Activated CD8-positive, alpha-beta memory T cell treated with anti-CD3 and anti-CD28 coated beads for 48 hours (primary cell): Measurements from ENCODE around the gene MED31.
"Not testable (repeated sequence)": the region's sequence is repeated elsewhere in the genome, so short reads cannot be mapped to it uniquely, and the experiment has no call there.

Source experiments
- DNase-seq, 3 experiments: peaks; one replicate each; pipeline ENCODE4 v3.0.0-alpha.2; 2020; ENCODE audit warnings: low read depth in 2 of 3, low spot score in 2 of 3

MED31 gene

GRCh38 chr17:6651354-6651918, at the start of gene MED31, which contains the start of gene C17orf100:
TSS of gene MED31 (minus strand) at chr17:6651605. CDS start at chr17:6651528, 77 bp downstream.
TSS of gene C17orf100 (plus strand) at chr17:6651762. CDS start at chr17:6651914, 152 bp downstream.
- DNase-seq: peak; percentile 81 to 91 (median 86)

GRCh38 chr17:6700948-6701307, 49.5 kb upstream of the MED31 start:
- no peak for DNase-seq

GRCh38 chr17:6699997-6700947, 48.9 kb upstream of the MED31 start:
- DNase-seq: no peak

DNA sequence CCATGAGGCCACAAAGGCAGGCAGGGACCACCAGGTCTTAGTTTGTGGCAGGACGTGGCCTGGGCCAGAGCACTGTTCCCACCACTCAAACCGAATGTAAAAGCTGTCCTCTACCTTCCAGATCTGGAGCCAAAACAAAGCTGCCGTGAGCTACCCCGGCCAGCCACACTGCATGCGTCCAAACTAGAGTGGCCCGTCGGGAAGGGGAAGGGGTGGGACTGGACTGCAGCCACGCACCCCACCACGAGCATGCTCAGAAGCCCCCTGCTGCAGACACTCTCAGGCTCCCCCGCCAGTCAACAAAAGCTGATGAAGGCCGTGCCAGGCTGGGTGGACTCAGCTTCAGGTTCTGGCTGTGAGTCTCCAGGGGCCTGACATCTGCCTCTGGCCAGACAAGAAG, 46.6 kb upstream of the MED31 start:
- DNase-seq: no peak

GRCh38 chr17:6696906-6697305, 45.5 kb upstream of the MED31 start:
- no peak for DNase-seq

GRCh38 chr17:6695565-6695964, 44.2 kb upstream of the MED31 start:
- DNase-seq: no peak

DNA sequence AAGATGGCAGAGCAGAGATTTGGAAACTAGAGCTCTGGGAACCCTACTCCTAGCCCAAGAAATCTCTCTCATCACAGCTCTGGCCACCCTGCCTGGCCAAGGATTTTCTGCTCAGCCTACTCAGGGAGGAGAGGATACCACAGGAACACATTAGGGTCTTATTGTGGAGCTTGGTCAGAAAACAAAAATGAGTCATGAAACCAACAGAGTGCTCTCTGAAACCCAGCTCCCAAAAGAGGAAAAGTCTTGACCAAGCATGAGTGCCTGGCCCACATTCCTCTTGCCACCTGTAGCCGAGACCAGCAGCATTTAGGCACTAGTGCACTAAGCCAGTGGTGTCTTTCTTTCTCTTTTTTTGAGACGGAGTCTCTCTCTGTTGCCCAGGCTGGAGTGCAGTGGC, 43.6 kb upstream of the MED31 start:
- DNase-seq: no peak

DNA sequence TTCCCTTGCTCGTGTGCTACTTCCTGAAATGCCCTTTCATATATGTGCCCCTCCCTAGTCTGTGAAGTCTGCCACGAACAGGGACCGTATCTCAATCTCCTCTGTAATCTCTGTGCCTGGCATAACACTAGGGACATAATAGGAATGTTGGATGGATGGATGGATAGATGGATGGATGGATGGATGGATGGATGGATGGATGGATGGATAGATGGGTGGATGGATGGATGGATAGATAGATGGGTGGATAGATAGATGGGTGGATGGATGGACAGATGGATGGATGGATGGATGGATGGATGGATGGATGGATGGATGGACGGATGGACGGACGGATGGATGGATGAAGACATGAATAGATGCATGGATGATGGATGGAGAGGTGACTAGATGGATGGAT, 40.6 kb upstream of the MED31 start:
- not testable (repeated sequence) for DNase-seq

DNA sequence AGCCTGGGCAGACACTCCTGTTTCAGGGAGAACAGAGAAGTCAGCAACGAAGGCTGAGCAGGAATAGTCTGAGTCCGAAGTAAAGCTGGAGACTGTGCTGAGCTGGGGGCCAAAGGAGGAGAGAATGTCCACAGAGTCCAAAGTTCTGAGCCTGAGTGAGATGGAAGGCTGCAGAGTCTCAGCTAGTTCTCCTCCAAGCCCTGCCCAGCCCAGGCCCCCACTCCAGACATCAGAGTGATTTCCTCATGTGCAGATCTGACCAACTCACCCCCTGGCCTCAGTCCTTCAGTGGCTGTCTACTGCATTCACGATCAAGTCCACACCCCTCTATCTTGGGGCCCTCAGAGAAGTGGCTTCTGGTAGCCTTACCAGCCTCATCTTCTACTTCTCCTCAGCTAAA, 40.1 kb upstream of the MED31 start:
- DNase-seq: no peak

GRCh38 chr17:6690641-6691040, 39.2 kb upstream of the MED31 start:
- no peak for DNase-seq

DNA sequence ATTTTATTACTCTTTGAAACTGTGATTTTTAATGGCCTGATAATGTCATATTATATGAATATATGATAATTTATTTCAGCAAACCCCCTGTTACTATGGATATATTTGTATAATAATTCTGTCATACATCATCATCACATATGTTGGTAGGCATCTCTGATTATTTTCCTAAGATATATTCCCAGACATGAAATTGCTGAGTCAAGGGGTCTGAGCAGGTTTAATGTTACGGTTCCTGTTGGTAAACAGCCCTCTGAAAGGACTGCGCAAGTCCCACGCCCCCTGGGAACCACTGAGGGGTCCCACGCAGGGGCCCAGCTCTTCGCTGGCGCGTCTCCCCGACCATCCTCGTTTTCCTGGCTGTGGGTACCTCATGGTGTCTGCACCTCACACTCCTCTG, 37.5 kb upstream of the MED31 start:
- no peak for DNase-seq

DNA sequence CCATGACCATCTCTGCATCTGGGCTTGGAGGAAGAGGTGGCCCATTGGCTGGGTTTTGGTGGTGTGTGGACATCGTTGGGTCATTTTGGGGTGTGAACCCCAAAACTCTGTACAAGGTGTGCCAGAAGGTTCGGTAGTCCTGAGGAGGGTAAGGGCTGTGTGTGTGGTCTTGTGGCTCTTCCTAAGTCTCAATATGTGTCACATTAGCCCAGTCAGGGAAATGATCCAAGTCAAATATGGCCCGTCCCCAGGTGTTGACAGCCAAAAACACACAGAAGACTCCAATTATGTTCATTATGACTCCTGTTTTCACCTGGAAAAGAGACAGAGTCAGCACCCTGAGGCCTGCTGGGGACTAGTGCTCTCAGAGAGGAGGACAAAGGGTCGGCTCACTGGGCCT, 34.6 kb upstream of the MED31 start:
- no peak for DNase-seq

DNA sequence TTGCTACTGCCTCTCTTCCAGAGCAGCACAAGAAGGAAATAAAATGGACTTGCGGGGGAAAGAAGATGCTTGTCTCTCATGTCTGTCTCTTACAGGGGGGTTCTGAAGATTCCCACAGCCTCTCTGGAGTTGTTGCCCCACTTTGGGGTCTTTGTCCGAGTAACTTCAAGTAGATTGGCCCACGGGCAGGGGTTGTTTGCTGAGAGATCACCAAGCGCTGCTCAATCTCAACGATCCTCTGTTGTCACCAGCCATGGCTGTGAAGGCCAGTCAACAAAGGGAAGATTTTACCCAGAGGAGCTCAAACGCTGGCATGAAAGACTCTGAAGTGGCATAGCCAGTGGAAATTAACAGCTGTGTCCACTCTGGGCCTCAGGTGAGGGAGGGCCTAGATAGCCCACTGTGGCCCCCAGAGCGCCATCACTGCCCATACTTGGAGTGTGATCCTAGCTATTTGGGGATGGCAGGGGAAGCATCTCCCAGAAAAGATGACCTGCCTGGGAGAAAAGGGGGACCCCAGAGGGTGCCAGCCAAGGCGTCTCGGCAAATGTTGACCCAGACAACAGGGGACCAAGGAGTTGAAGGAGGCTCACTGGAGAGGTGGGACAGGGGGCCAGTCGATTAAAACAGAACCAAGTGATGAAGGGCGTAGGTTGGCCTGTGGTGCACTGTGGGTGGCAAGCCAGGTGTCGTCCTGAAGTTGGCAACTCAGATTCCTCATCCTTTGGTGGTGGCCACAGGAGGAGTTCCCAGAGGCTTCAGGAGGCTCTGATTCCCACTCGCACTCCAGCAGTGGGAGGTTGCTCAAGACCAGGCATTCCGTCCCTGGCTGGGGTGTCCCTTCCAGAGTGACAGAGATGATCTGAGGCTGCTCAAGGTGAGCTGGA, 33.7 kb upstream of the MED31 start:
- DNase-seq: no peak

- no peak for DNase-seq
Measured at GRCh38 chr17:6684460-6684783, 33.0 kb upstream of the MED31 start.

GRCh38 chr17:6683730-6684459, 32.5 kb upstream of the MED31 start:
- no peak for DNase-seq

DNA sequence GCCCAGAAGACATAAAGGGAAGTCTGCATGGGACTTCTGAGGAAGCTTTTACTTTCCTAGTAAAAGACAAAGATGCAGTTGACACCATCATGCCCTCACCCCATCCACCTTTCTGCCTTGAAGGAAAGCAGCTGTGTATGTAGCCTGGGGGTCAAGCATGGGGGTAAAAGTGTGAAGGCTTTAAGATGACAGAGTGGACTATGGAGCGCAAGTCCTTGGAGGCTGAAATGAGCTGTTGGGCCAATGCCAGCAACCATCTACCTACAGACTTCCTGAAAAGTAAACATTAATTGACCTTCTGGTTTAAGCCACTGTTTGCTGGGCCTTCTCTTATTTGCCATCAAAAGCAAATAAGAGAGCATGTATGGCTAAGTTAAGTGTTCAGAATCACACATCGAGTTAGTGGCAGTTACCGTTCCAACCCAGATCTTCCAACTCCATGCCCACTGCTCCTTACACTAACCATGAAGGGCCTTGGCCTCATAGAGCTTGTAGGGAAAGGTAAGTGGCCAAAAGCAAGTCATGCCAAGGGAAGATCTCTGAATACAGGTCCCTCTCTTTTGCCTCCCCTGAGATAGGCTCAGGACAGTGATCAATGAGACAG, 31.8 kb upstream of the MED31 start:
- no peak for DNase-seq

DNA sequence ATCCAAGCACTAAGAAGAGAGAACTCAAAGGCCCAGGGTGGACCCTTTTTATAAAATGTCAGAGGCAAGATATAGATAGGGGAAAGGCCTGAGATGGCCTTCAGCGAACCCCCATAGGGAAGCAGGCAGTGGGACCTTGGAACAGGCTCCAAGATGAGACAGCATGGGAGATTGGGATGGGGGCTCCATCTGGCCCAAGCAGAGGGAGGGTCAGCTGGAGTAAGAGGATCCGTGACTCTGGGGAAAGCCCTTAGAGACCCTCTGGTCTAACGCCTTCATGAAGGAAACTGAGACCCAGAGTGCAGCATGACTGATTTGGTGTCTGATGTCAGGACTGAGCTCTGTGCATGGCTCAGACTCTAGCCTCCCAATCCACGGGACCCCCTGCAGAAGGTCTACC, 30.9 kb upstream of the MED31 start:
- no peak for DNase-seq

GRCh38 chr17:6681671-6682070, 30.3 kb upstream of the MED31 start:
- DNase-seq: no peak

- DNase-seq: no peak
Measured at GRCh38 chr17:6681176-6681575, 29.8 kb upstream of the MED31 start.

- no peak for DNase-seq
Measured at GRCh38 chr17:6679241-6679640, 27.8 kb upstream of the MED31 start.

DNA sequence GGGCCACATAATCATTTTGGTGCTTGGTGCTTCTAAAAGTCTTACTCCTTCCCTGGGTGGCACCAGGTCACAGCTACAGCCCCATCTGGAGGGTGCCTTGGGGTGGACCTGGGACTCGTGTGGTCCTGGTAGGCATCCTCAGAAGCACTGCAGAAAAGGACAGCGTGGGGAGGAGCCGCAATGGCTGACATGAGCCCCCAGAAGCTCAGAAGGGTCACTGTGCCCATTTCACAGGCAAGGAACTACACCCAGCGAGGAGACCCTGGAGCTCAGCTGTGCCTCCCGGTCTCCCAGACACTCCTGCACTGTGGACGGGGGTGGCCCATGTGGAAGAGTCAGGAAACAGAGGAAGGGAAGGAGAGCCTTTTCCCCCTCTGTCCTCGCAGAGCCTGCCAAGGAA, 26.5 kb upstream of the MED31 start:
- DNase-seq: no peak
